HG03442 (cell line): ENCODE results near the gene ARPC1A.
"Not testable (repeated sequence)": the region's sequence is repeated elsewhere in the genome, so short reads cannot be mapped to it uniquely, and the experiment has no call there.

Experiments used
- ATAC-seq: cut with Tn5 transposase; IDR thresholded peaks from one replicate; pipeline ENCODE4 v1.9.1; 2021; ENCODE audit warnings: mild to moderate bottlenecking, moderate library complexity; ENCODE audit not compliant: unreplicated experiment

ARPC1A gene

GRCh38 chr7:99320371-99320770 lies 5.3 kb upstream of the ARPC1A start:
- no peak for ATAC-seq

- not testable (repeated sequence) for ATAC-seq
Observed at GRCh38 chr7:99322659-99323058, 3.0 kb upstream of the ARPC1A start.

DNA sequence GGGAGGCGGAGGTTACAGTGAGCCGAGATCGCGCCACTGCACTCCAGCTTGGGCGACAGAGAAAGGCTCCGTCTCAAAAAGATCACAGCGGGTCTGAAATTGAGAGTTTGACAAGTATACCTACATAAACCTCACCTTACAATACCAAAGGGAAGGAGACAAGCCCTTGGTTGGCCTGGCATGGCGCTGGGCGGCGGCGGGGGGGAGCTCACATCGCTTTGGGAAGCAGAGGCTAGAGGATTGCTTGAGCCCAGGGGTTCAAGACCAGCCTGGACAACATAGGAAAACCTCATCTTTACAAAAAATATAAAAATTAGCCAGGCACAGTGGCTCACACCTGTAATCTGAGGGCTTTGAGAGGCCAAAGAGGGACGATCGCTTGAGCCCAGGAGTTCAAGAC lies 1.1 kb upstream of the ARPC1A start:
- no peak for ATAC-seq

- no peak for ATAC-seq
Observed at GRCh38 chr7:99325001-99325493, 651 bp upstream of the ARPC1A start.

DNA sequence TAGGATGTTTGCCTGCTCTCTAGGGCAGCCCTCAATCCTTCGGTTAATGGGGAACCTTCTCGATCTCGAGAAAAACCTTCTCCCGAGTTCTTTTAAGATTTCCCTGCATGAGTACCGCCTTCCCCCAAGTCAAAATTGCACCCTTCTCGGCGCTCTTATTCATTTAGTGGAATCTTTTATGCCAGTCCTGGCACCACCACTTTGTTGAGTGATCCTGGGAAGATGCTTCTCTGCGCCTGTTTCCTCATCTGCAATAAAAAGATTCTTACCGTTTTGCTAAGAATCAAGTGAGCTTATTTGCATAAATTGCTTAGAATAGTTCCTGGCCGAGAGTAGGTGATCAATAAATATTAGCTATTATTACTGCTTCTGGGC lies 697 bp downstream of the ARPC1A start:
- ATAC-seq: no peak

DNA sequence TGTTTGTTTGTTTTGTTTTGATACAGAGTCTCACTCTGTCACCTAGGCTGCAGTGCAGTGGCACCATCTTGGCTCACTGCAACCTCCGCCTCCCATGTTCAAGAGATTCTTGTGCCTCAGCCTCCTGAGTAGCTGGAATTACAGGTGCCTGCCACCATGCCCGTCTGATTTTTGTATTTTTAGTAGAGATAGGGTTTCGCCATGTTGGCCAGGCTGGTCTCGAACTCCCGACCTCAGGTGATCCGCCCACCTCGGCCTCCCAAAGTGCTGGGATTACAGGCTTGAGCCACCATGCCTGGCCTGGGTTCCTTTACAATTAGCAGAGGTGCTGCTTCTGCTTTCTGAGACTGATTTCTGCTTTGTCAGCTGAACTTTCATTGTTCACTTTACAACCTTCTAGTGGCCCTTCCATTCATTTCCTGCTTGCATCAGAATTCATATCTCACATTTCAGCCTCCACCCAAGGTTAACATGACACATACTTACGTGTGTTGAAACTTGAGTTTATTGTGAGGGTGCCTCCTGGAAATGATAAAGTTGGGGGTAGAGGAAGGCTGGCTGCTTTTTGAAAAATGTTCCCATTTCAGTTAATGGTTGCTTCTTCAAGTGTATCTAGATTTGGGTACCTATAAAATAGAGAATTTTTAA lies 4.7 kb downstream of the ARPC1A start:
- not testable (repeated sequence) for ATAC-seq

DNA sequence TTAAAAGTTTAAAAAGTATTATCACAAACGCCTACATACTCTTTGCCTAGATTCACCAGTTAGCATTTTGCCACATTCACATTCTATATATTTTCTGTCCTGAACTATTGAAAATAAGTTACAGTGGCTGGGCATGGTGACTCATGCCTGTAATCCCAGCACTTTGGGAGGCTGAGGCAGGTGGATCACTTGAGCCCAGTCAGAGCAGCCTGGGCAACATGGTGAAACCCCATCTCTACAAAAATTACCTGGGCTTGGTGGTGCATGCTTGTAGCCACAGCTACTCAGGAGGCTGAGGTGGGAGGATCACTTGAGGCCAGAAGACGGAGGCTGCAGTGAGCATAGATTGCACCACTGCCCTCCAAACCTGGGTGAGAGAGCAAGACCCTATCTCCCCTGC lies 5.3 kb downstream of the ARPC1A start:
- ATAC-seq: no peak

GRCh38 chr7:99339595-99339994 lies 13.9 kb downstream of the ARPC1A start:
- ATAC-seq: no peak

DNA sequence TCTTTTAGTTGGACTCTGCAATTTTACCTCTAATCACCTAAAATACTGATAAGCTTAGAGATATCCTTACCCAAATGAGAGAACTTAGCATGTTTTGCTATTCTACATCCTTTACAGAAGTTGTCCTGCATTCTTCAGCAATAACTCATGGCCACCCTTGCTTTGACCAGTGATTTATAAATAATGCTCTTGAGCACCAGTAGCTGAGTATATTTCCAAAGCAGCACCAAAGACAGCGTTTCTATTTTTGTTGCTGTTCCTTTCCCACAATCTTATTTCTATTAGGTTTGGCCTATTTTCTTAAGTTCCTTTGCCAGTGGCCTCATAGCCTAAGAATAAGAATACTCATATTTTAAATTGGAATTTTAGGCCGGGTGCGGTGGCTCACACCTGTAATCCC lies 15.0 kb downstream of the ARPC1A start:
- no peak for ATAC-seq

DNA sequence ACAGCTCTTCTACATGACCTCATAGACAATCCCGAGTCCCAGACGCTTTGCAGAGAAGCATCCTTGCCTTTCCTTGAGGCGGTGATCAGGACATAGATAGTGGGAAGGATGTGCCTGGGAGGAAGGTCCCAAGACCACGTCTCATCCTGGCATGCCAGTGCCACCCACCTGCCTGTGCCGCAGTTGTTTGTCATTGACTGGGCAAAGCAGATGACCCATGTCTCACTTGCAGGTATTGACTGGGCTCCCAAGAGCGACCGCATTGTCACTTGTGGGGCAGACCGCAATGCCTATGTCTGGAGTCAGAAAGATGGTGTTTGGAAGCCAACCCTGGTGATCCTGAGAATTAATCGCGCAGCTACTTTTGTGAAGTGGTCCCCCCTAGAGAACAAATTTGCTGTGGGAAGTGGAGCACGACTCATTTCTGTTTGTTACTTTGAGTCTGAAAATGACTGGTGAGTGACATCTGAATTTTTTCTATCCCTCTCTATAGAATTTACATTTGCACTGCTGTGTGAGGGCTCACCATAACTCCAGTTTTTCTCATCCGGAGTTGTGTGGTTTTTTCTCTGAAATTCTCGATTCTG lies 18.5 kb downstream of the ARPC1A start:
- ATAC-seq: no peak

GRCh38 chr7:99350641-99351040 lies 24.9 kb downstream of the ARPC1A start:
- ATAC-seq: not testable (repeated sequence)

- ATAC-seq: no peak
Observed at GRCh38 chr7:99352247-99352646, 26.5 kb downstream of the ARPC1A start.

GRCh38 chr7:99355098-99355497 lies 29.4 kb downstream of the ARPC1A start:
- ATAC-seq: no peak

GRCh38 chr7:99357701-99358490 lies 32.2 kb downstream of the ARPC1A start:
- ATAC-seq: no peak

DNA sequence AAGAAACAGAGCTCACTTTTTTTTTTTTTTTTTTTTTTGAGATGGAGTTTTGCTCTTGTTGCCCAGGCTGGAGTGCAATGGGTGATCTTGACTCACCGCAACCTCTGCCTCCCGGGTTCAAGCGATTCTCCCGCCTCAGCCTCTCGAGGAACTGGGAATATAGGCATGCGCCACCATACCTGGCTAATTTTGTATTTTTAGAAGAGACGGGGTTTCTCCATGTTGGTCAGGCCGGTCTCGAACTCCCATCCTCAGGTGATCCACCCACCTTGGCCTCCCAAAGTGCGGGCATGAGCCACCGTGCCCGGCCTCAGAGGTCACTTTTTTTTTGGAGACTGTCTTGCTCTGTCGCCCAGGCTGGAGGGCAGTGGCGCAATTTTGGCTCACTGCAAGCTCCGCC lies 32.8 kb downstream of the ARPC1A start:
- ATAC-seq: not testable (repeated sequence)

- ATAC-seq: no peak
Observed at GRCh38 chr7:99359465-99360154, 33.9 kb downstream of the ARPC1A start.

DNA sequence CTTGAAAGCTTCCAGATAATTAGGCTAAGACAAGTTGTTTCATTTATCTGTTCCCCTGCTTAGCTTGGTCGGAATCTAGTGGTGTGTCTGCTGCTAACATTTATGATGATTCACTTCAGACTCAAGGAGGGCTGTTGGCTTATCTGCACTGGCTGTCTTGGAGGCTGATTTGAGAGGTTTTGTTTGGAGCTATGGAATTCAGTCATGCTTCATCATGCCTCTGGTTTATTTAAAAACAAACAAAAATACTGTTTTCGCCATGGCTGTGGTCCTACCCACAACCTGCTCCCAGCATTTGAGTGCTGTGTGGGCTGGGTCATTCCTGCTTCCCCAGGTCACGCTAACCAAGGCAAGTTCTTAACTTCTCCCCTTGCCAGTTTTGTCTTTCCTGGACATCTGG lies 37.1 kb downstream of the ARPC1A start:
- no peak for ATAC-seq

- ATAC-seq: no peak
Observed at GRCh38 chr7:99363286-99363685, 37.6 kb downstream of the ARPC1A start.

DNA sequence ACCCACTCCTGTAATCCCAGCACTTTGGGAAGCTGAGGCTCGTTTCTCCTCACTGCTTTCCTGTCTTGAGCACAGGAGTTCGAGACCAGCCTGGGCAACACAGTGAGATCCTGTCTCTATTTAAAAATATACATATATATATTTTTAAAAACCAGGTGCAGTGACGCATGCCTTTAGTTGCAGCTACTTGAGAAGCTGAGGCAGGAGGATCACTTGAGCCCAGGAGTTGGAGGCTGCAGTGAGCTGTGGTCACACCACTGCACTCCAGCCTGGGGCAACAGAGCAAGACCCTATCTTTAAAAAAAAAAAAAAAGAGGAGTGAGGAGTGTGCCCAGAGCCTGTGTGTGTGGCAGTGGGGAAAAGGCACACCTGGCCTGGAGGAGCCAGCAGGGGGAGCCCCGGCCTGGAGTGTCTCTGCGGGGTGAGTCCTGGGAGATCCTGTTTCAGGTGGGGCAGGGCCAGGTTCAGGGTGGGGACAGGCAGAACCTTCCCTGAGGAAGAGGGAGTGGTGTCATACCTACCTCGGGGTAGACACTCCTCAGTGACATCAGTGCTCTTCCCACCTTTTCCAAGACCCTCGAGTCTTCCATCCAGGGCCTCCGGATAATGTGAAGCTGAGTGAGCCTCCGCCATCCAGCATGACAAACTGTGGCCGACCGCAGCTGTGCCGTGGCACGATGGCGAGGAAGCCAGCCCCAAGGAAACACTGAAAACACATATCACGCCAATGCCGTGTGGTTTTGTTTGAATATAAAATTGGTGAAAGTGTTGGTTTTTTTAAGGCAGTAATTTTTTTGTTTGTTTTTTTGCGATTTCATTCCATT lies 39.8 kb downstream of the ARPC1A start:
- no peak for ATAC-seq

- no peak for ATAC-seq
Observed at GRCh38 chr7:99366646-99367045, 40.9 kb downstream of the ARPC1A start.
